Aorta (tissue), 5 donors: ENCODE measurements around the gene CTU2. TPM values are rescaled to one million over a fixed set of nuclear protein-coding genes. Genes with fewer than 3 reads are reported as not detected.

Source experiments
- ATAC-seq: fragments of 200-7000 bp; cut with Tn5 transposase; one replicate; pipeline ENCODE4 v1.9.1; 2022; ENCODE audit warnings: moderate library complexity; ENCODE audit not compliant: low FRiP score
- DNase-seq, 2 donors: peaks; one replicate each; pipeline ENCODE4 v3.0.0-alpha.2; 2020
- H3K27ac ChIP-seq, 2 donors: one replicate each; pipeline ENCODE4 v1.5.1; 2013; ENCODE audit warnings: low read length in 2 of 2, mild to moderate bottlenecking in 2 of 2, moderate library complexity in 2 of 2, control low read depth in 1 of 2, inconsistent platforms in 1 of 2, low read depth in 1 of 2
- H3K27me3 ChIP-seq, 2 donors: one replicate each; pipeline ENCODE4 v1.6.1; 2013; ENCODE audit warnings: control low read depth in 1 of 2, low read length in 1 of 2, mild to moderate bottlenecking in 1 of 2, moderate library complexity in 1 of 2; ENCODE audit not compliant: insufficient read depth in 2 of 2, control insufficient read depth in 1 of 2
- H3K36me3 ChIP-seq, 2 donors: one replicate each; pipeline ENCODE4 v1.6.1; 2013; ENCODE audit warnings: control low read depth in 1 of 2, low read length in 1 of 2, mild to moderate bottlenecking in 1 of 2; ENCODE audit not compliant: insufficient read depth in 2 of 2, control insufficient read depth in 1 of 2
- H3K4me1 ChIP-seq, 2 donors: one replicate each; pipeline ENCODE4 v1.6.1; 2013; ENCODE audit warnings: low read length in 2 of 2, control low read depth in 1 of 2, mild to moderate bottlenecking in 1 of 2, moderate library complexity in 1 of 2; ENCODE audit not compliant: insufficient read depth in 2 of 2, control insufficient read depth in 1 of 2
- H3K4me3 ChIP-seq, 2 donors: one replicate each; pipeline ENCODE4 v1.5.1; 2013; ENCODE audit warnings: low read length in 2 of 2, control low read depth in 1 of 2, mild to moderate bottlenecking in 1 of 2
- H3K9me3 ChIP-seq: one replicate; pipeline ENCODE4 v1.6.1; 2013; ENCODE audit warnings: mild to moderate bottlenecking, low read length; ENCODE audit not compliant: control insufficient read depth
- WGBS, 2 donors: extraction: QIAGEN DNeasy Blood & Tissue Kit; methylation state at CpG; one replicate each; pipeline ENCODE4 v1.1.7; 2013; 5-methylcytosine and 5-hydroxymethylcytosine counted together
- intact Hi-C, 2 donors: fragments of 100-400 bp; cut with DNase I; formaldehyde crosslinking; loops; one replicate each; pipeline versions ENCODE4 v1.14.2 to v1.15.0; 2022
- polyA plus RNA-seq, 2 donors: library from polyadenylated mRNA; stranded (reverse); fragments of 200-250 nt; gene quantifications; one replicate each; pipeline ENCODE4 v1.2.3, GENCODE V29; 2013
- total RNA-seq, 2 donors: library from RNA; stranded (reverse); fragmentation: NEBNext Ultra II Directional; extraction: Animal tissue kit (Norgen Biotek cat#: 25700); gene quantifications; one replicate each; pipeline ENCODE4 v1.2.1, GENCODE V29; 2021
- donor health status: healthy with polysubstance abuse.
- donor health status: Bipolar disorder and iron deficiency.
- donor health status: DM: no; HTN: no; CAD: no.
- donor health status: DM: no; HTN: no; CAD: no.
- donor health status: DM: yes; HTN: yes; CAD: no.

The CTU2 gene
- total and polyA plus RNA-seq, 4 donors: 4.0 to 18.4 (median 16.4) TPM

DNA sequence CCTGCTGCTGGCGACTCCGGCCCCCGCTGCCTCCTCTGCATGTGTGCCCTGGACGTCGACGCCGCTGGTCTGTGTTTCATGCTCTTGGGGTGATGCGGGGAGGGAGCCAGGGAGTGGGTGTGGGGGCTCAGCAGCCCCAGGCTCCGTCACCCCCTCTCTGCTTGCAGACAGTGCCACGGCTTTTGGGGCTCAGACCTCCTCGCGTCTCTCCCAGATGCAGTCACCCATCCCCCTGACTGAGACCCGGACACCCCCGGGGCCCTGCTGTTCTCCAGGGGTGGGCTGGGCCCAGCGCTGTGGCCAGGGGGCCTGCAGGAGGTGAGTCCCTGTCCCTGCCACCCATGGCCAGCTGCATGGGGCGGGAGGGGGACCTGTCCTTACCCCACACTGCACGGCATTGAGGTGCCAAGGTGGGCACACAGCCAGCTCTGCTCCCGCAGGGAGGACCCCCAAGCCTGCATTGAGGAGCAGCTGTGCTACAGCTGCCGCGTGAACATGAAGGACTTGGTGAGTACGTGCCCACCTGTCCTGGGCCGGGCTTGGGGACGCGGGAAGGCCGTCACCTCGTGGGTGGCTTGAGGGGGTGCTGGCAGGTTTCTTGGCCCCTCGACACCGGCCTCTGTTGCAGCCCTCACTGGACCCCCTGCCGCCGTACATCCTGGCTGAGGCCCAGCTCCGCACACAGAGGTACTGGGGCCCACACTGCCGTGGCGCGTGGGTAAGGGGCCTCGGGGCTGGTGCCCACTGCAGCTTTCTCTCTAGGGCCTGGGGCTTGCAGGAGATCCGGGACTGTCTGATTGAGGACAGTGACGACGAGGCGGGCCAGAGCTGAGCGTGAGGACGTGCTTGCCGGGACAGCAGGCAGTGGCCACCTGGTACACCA is 8.4 kb downstream of the CTU2 start:
- Histone ChIP-seq H3K4me3 (no peak overlapping the region), H3K4me1 (no peaks in the 10 kb centered on the region), H3K27me3 (no peaks in the 10 kb centered on the region), H3K27ac (no peak overlapping the region), H3K9me3 (no peaks in the 10 kb centered on the region), H3K36me3 (peaks cover 4 to 13% of the 10 kb centered on the region in 2 donors)
- WGBS, 2 donors: 89 to 92% methylated on average over 37 to 42 of the region's 42 CpGs
- no peak for ATAC-seq
- intact Hi-C loops: no loop called here
- no peak for DNase-seq

DNA sequence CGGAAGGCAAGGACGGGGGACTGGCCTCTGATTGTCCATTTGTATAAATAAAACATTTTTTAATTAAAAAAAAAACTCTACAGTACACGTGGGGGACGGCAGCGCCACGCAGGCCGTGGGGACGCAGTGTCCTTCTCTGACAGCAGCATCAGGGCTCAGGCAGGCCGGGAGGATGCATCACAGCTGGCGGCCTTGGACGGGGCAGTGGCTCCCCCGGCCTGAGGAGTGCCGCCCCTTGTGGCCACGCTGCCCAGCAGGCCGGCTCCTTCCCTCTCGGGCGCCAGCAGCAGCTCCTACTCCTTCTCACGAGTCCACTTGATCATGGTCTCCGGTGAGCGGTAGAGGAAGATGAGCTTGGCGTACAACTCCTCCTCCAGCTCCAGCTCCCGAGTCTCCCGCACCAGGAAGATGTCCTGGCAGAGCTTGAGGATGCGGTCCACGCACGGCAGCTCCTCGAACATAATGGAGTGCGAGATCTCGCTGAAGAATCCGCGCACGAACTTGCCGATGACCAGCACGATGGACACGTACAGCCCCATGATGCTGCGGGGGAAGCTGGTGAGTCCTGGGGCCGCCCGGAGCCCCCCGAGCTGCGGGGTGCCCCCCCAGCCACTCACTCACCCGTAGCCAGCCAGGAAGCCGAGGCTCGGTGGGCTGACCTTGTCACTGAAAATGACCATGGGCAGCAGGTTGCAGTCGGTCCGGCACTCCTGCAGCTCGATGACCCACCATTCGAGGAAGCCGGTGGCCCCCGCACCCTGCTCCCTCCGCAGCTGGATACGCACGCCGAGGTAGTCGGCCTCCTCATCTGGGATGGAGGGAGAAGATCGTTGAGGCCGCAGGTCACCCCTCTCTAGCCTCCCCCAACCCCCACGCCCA is 9.2 kb downstream of the CTU2 start:
- ATAC-seq (no peak), DNase-seq (no peak)
- Histone ChIP-seq H3K9me3 (no peaks in the 10 kb centered on the region), H3K4me3 (no peak overlapping the region), H3K27ac (no peak overlapping the region), H3K36me3 (peaks cover 4 to 13% of the 10 kb centered on the region in 2 donors), H3K27me3 (no peaks in the 10 kb centered on the region), H3K4me1 (no peaks in the 10 kb centered on the region)
- WGBS, 2 donors: 92 to 93% methylated on average over 57 of the region's 57 CpGs
- intact Hi-C loops: no loop called here

DNA sequence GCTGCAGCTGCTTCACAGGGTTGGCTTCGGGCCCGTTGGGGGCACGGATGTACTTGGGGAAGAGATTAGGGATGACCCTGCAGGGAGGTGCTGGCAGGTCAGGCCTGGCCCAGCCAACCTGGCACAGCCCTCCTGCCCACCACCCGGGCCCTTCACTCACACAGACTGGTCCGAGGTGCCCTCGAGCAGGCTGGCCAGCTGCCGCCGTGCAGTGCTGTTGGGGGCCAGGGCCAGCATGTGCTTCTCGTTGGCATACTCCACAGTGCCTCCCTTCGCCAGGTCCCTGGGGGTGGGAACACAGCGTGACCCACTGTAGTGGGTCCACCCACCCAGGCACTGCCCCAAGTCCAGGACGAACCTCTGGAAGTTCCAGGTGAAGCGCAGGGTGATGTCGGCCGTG is 9.9 kb downstream of the CTU2 start:
- Histone ChIP-seq H3K9me3 (no peaks in the 10 kb centered on the region), H3K27ac (no peak overlapping the region), H3K36me3 (peaks cover 4 to 16% of the 10 kb centered on the region in 2 donors), H3K27me3 (no peaks in the 10 kb centered on the region), H3K4me1 (no peaks in the 10 kb centered on the region), H3K4me3 (no peak overlapping the region)
- ATAC-seq (no peak), DNase-seq (no peak)
- intact Hi-C loops: no loop called here
- WGBS, 2 donors: 92 to 95% methylated on average over 15 of the region's 15 CpGs

- Histone ChIP-seq H3K27ac (no peak overlapping the region), H3K9me3 (no peaks in the 10 kb centered on the region), H3K4me1 (no peaks in the 10 kb centered on the region), H3K36me3 (peaks cover 4 to 19% of the 10 kb centered on the region in 2 donors), H3K4me3 (no peak overlapping the region), H3K27me3 (no peaks in the 10 kb centered on the region)
- intact Hi-C loops: no loop called here
- WGBS, 2 donors: 96% methylated on average over 21 of the region's 21 CpGs
- DNase-seq (no peak), ATAC-seq (no peak)
Measured at GRCh38 chr16:88716601-88717001, 10.3 kb downstream of the CTU2 start.

GRCh38 chr16:88718178-88718577 is 11.9 kb downstream of the CTU2 start:
- no peaks in the 10 kb centered on the region for H3K27me3 ChIP-seq
- no peaks in the 10 kb centered on the region for H3K9me3 ChIP-seq
- no peak overlapping the region for H3K27ac ChIP-seq
- H3K4me1 ChIP-seq: no peaks in the 10 kb centered on the region
- DNase-seq (no peak), ATAC-seq (no peak)
- WGBS, 2 donors: 91 to 93% methylated on average over 11 of the region's 11 CpGs
- H3K4me3 ChIP-seq: no peak overlapping the region
- intact Hi-C loops: no loop called here
- H3K36me3 ChIP-seq: peaks cover 4 to 24% of the 10 kb centered on the region in 2 donors

- H3K36me3 ChIP-seq: peaks cover 4 to 24% of the 10 kb centered on the region in 2 donors
- no peak for ATAC-seq
- 64 to 66% methylated on average over 29 of the region's 29 CpGs for WGBS, 2 donors
Measured at GRCh38 chr16:88719267-88719932, 13.1 kb downstream of the CTU2 start.

DNA sequence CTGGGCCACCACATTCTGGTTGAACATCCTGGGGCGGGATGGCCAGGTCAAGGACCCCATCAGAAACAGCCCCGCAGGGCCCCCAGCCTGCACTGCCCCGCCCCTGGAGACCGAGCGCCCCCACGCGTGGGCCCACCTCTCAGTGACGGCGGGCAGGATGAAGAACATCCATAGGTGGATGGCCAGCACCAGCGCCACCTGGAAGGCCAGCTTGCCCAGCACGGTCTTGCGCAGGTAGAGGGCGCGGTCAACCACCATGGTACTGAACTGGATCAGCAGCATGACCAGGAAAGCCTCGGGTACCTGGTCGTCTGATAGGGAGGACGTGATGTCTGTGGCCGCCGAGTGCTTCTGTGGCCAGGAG is 13.6 kb downstream of the CTU2 start:
- H3K27ac ChIP-seq: no peak overlapping the region

More at GRCh38 chr16:88719267-88719932, 13.1 kb downstream of the CTU2 start:
- no peak for DNase-seq
- no peak overlapping the region for H3K4me3 ChIP-seq
- no peaks in the 10 kb centered on the region for H3K27me3 ChIP-seq
- intact Hi-C loops: no loop called here
- no peak overlapping the region for H3K27ac ChIP-seq
- H3K9me3 ChIP-seq: no peaks in the 10 kb centered on the region
- no peaks in the 10 kb centered on the region for H3K4me1 ChIP-seq

DNA sequence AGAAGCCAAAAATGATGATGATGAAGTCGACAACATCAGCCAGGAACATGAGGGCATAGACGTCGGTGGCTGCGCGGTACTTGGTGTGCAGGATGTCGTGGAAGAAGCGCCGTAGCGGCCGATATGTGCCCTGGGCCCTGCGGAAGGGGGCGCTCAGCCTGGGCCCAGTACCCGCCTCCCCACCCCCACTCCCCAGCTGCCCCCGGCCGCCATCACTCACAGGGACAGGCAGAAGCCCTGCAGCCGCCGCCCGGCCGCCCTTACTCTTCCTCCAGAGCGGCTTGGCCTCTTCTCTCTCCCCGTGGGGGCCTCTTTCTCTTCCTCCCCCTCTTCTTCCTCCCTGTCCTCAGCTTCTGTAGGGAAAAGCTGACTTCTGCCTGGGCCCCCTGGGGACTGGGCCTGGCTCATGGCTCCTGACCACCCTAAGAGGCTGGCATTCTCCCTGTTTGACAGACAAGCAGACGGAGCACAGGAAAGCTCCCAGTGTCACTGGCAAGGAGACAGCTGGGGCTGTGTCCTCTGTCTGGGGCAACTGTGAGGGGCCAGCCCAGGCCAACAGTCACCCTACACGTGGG is 14.2 kb downstream of the CTU2 start:
- no peak for ATAC-seq
- intact Hi-C loops: no loop called here
- Histone ChIP-seq H3K27ac (no peak overlapping the region), H3K4me3 (no peak overlapping the region), H3K4me1 (no peaks in the 10 kb centered on the region), H3K9me3 (no peaks in the 10 kb centered on the region), H3K27me3 (no peaks in the 10 kb centered on the region), H3K36me3 (peaks cover 4 to 20% of the 10 kb centered on the region in 2 donors)
- DNase-seq: no peak
- 92 to 94% methylated on average over 23 of the region's 23 CpGs for WGBS, 2 donors

More for the DNA sequence above, 13.6 kb downstream of the CTU2 start:
- Histone ChIP-seq H3K4me1 (no peaks in the 10 kb centered on the region), H3K36me3 (peaks cover 4 to 24% of the 10 kb centered on the region in 2 donors), H3K4me3 (no peak overlapping the region), H3K9me3 (no peaks in the 10 kb centered on the region), H3K27me3 (no peaks in the 10 kb centered on the region)
- WGBS, 2 donors: 96 to 98% methylated on average over 19 of the region's 19 CpGs
- ATAC-seq: no peak
- intact Hi-C loops: no loop called here
- no peak for DNase-seq
